Transverse colon (tissue), 4 donors: ENCODE results near the gene ANAPC2. TPM values are rescaled to one million over a fixed set of nuclear protein-coding genes. Genes with fewer than 3 reads are reported as not detected.

ENCODE experiments used
- DNase-seq: peaks from one replicate; pipeline ENCODE4 v3.0.0-alpha.2; 2019
- H3K27ac ChIP-seq, 4 donors: fragments of 200-600 bp; sonication (generic); 2 replicates each; pipeline ENCODE4 v1.5.1; 2016 to 2018; ENCODE audit warnings: inconsistent platforms in 4 of 4
- H3K27me3 ChIP-seq: fragments of 200-600 bp; sonication (generic); 2 replicates; pipeline ENCODE4 v1.5.1; 2017; ENCODE audit warnings: inconsistent platforms
- H3K36me3 ChIP-seq, 4 donors: fragments of 200-600 bp; sonication (generic); 2 replicates each; pipeline ENCODE4 v1.5.1; 2017 to 2019; ENCODE audit warnings: inconsistent platforms in 4 of 4
- H3K4me1 ChIP-seq, 4 donors: fragments of 200-600 bp; sonication (generic); 2 replicates each; pipeline ENCODE4 v1.5.1; 2017 to 2020; ENCODE audit warnings: inconsistent platforms in 4 of 4
- H3K4me3 ChIP-seq, 4 donors: fragments of 200-600 bp; sonication (generic); 1 replicate in 1 of 4; 2 replicates in 3 of 4; pipeline versions ENCODE4 v1.5.1 to v1.6.1; 2017 to 2019; ENCODE audit warnings: inconsistent platforms in 4 of 4
- H3K9me3 ChIP-seq, 2 donors: fragments of 200-600 bp; sonication (generic); 2 replicates each; pipeline ENCODE4 v1.5.1; 2017 to 2019; ENCODE audit warnings: inconsistent platforms in 2 of 2
- CTCF ChIP-seq, 5 experiments: fragments of 200-600 bp in 3 of 5; fragments of 450-650 bp in 2 of 5; sonication (generic) in 3 of 5; IDR thresholded peaks; 1 replicate in 2 of 5; 2 replicates in 3 of 5; pipeline ENCODE4 v1.5.1; 2016 to 2017; ENCODE audit warnings: antibody characterized with exemption in 5 of 5, inconsistent platforms in 3 of 5, mild to moderate bottlenecking in 2 of 5, moderate library complexity in 1 of 5
- EP300 ChIP-seq: sonication (generic); formaldehyde crosslinking; IDR thresholded peaks from one replicate; pipeline ENCODE4 v1.6.1; 2017; ENCODE audit warnings: antibody characterized with exemption, low read depth
- POLR2A ChIP-seq: fragments of 450-650 bp; IDR thresholded peaks from one replicate; pipeline ENCODE4 v1.6.1; 2016; ENCODE audit warnings: antibody characterized with exemption, mild to moderate bottlenecking, moderate library complexity
- POLR2AphosphoS5 ChIP-seq, 3 donors: sonication (generic); formaldehyde crosslinking; IDR thresholded peaks; one replicate each; pipeline ENCODE4 v1.6.1; 2016; ENCODE audit warnings: antibody characterized with exemption in 3 of 3
- WGBS, 2 donors: methylation state at CpG; one replicate each; pipeline ENCODE4 v1.1.5; 2018; ENCODE audit warnings: low coverage in 1 of 2; 5-methylcytosine and 5-hydroxymethylcytosine counted together
- in situ Hi-C, 4 donors: fragments of 200-750 bp; cut with MboI; loops; one replicate each; pipeline versions ENCODE4 v1.15.0 to v1.15.1; 2017; ENCODE audit warnings: low sequenced_read_pairs in 3 of 4, low pct_ligation_motif_present in 1 of 4, low pct_unique_long_range_greater_than_20kb in 1 of 4
- intact Hi-C: fragments of 100-400 bp; cut with DNase I; formaldehyde crosslinking; loops from one replicate; pipeline ENCODE4 v1.15.1; 2023; ENCODE audit warnings: low total_unique reads
- total RNA-seq, 4 donors: library from RNA; depleted of rRNA; stranded (reverse); fragments of >200 nt; gene quantifications; one replicate each; pipeline ENCODE4 v1.1.0, GENCODE V29; 2016

ANAPC2 gene
- total RNA-seq, 4 donors from 2014 or later: 37.0 to 176 (median 70.3) TPM

- in situ Hi-C loops (loop anchor here in 1 of 4 donors (10.0 kb wide), 1 partner anchor 109 kb away; no protein-coding TSS in a partner anchor), intact Hi-C loops (no loop called here)
- no peaks in the 10 kb centered on the region for H3K36me3 ChIP-seq
- TF ChIP-seq EP300: no peak
- no peak for TF ChIP-seq CTCF (IDR thresholded peaks at IDR 0.05)
- no peak for TF ChIP-seq POLR2A
- no peak for TF ChIP-seq POLR2AphosphoS5 (IDR thresholded peaks at IDR 0.05)
- H3K4me1 ChIP-seq: peaks cover 23 to 46% (median 36%) of the 10 kb centered on the region in 4 donors
- DNase-seq: no peak
- H3K4me3 ChIP-seq: no peak overlapping the region
- H3K27ac ChIP-seq: no peak overlapping the region
- WGBS, 2 donors: 61% methylated on average over 26 of the region's 40 CpGs; no CpG with 5 or more reads in 1 of the 2 donors
- H3K27me3 ChIP-seq: peaks cover 67% of the 10 kb centered on the region
- no peaks in the 10 kb centered on the region for H3K9me3 ChIP-seq
Measured at GRCh38 chr9:137233143-137233980, 45.0 kb upstream of the ANAPC2 start.

- intact Hi-C loops: no loop called here
Measured at GRCh38 chr9:137232510-137232909, 44.1 kb upstream of the ANAPC2 start.

GRCh38 chr9:137232101-137232500, 43.7 kb upstream of the ANAPC2 start:
- peaks cover 71% of the 10 kb centered on the region for H3K27me3 ChIP-seq
- H3K9me3 ChIP-seq: no peaks in the 10 kb centered on the region
- intact Hi-C loops (no loop called here), in situ Hi-C loops (loop anchor here in 1 of 4 donors (10.0 kb wide), 1 partner anchor 107 kb away; no protein-coding TSS in a partner anchor)
- no peak for DNase-seq
- no peak overlapping the region for H3K4me3 ChIP-seq
- no peak overlapping the region for H3K27ac ChIP-seq
- no peaks in the 10 kb centered on the region for H3K36me3 ChIP-seq
- H3K4me1 ChIP-seq: peaks cover 14 to 46% (median 29%) of the 10 kb centered on the region in 4 donors
- 53% methylated on average over 5 of the region's 10 CpGs; no CpG with 5 or more reads in 1 of the 2 donors for WGBS, 2 donors
- TF ChIP-seq EP300: no peak
- no peak for TF ChIP-seq CTCF (IDR thresholded peaks at IDR 0.05)
- TF ChIP-seq POLR2A: no peak
- no peak for TF ChIP-seq POLR2AphosphoS5 (IDR thresholded peaks at IDR 0.05)

More at GRCh38 chr9:137232510-137232909, 44.1 kb upstream of the ANAPC2 start:
- Histone ChIP-seq H3K27ac (no peak overlapping the region), H3K36me3 (no peaks in the 10 kb centered on the region), H3K9me3 (no peaks in the 10 kb centered on the region), H3K4me3 (no peak overlapping the region), H3K4me1 (peaks cover 14 to 46% (median 29%) of the 10 kb centered on the region in 4 donors), H3K27me3 (peaks cover 71% of the 10 kb centered on the region)
- 65% methylated on average over 24 of the region's 24 CpGs; no CpG with 5 or more reads in 1 of the 2 donors for WGBS, 2 donors
- no peak for DNase-seq
- in situ Hi-C loops: loop anchor here in 1 of 4 donors (10.0 kb wide), 1 partner anchor 108 kb away; no protein-coding TSS in a partner anchor
- TF ChIP-seq POLR2AphosphoS5 (IDR thresholded peaks at IDR 0.05) (no peak), CTCF (IDR thresholded peaks at IDR 0.05) (no peak), EP300 (no peak), POLR2A (no peak)

- Histone ChIP-seq H3K27ac (no peak overlapping the region), H3K27me3 (peaks cover 71% of the 10 kb centered on the region), H3K4me1 (peaks cover 9 to 46% (median 29%) of the 10 kb centered on the region in 4 donors), H3K9me3 (no peaks in the 10 kb centered on the region), H3K4me3 (no peak overlapping the region), H3K36me3 (no peaks in the 10 kb centered on the region)
- 83% methylated on average over 23 of the region's 23 CpGs; no CpG with 5 or more reads in 1 of the 2 donors for WGBS, 2 donors
- DNase-seq: no peak
- in situ Hi-C loops: loop anchor here in 1 of 4 donors (10.0 kb wide), 1 partner anchor 107 kb away; no protein-coding TSS in a partner anchor
- TF ChIP-seq EP300 (no peak), POLR2A (no peak), POLR2AphosphoS5 (IDR thresholded peaks at IDR 0.05) (no peak), CTCF (IDR thresholded peaks at IDR 0.05) (no peak)
- intact Hi-C loops: no loop called here
Measured at GRCh38 chr9:137231372-137232039, 43.1 kb upstream of the ANAPC2 start.
